Anterior cingulate cortex (tissue), 58 donors: ENCODE results near the gene DHCR7.

Source experiments
- DNase-seq, 58 donors: peaks; one replicate each; lab custom pipeline; 2025; lab: John Stamatoyannopoulos, UW

Gene DHCR7

GRCh38 chr11:71448257-71449171 lies at the start of gene DHCR7:
Gene DHCR7 (minus strand): TSS chr11:71448393. CDS start chr11:71444952, 3,441 bp downstream.
- DNase-seq: peak; percentile 37 to 98 (median 94)

GRCh38 chr11:71496421-71496820 lies 48.2 kb upstream of the DHCR7 start:
- DNase-seq: no peak

GRCh38 chr11:71495286-71496230 lies 47.4 kb upstream of the DHCR7 start:
- no peak for DNase-seq

- DNase-seq: no peak
These were observed 43.7 kb upstream of the DHCR7 start for GRCh38 chr11:71491940-71492339.

- no peak for DNase-seq
These were observed 43.3 kb upstream of the DHCR7 start for GRCh38 chr11:71491531-71491930.

- DNase-seq: no peak
These were observed 42.7 kb upstream of the DHCR7 start for GRCh38 chr11:71490731-71491390.

GRCh38 chr11:71490044-71490730 lies 42.0 kb upstream of the DHCR7 start:
- DNase-seq: no peak

- DNase-seq: no peak
These were observed 41.3 kb upstream of the DHCR7 start for GRCh38 chr11:71489311-71490043.

- no peak for DNase-seq
These were observed 40.6 kb upstream of the DHCR7 start for GRCh38 chr11:71488681-71489270.

GRCh38 chr11:71486320-71486719 lies 38.1 kb upstream of the DHCR7 start:
- DNase-seq: no peak

- no peak for DNase-seq
These were observed 37.3 kb upstream of the DHCR7 start for GRCh38 chr11:71485466-71485865.

- DNase-seq: no peak
These were observed 36.8 kb upstream of the DHCR7 start for GRCh38 chr11:71485063-71485399.

GRCh38 chr11:71484248-71485062 lies 36.3 kb upstream of the DHCR7 start:
- no peak for DNase-seq

- no peak for DNase-seq
These were observed 35.5 kb upstream of the DHCR7 start for GRCh38 chr11:71483692-71484091.

- no peak for DNase-seq
These were observed 34.7 kb upstream of the DHCR7 start for GRCh38 chr11:71482746-71483364.

GRCh38 chr11:71482216-71482615 lies 34.0 kb upstream of the DHCR7 start:
- DNase-seq: no peak

- no peak for DNase-seq
These were observed 33.1 kb upstream of the DHCR7 start for GRCh38 chr11:71481101-71481960.
